H1 (cell line): ENCODE results near the gene MRPL28. TPM values are rescaled to one million over a fixed set of nuclear protein-coding genes. Genes with fewer than 3 reads are reported as not detected.

Experiments
- CTCF ChIA-PET: fragments of 300-600 bp; sonication (Branson Sonifier 250); formaldehyde crosslinking; loops from one replicate; lab custom pipeline; 2021; ENCODE audit not compliant: partially characterized antibody; lab: Charles Lee
- POLR2A ChIA-PET: fragments of 300-600 bp; sonication (Branson Sonifier 250); formaldehyde crosslinking; loops from one replicate; lab custom pipeline; 2021; ENCODE audit warnings: inconsistent platforms; ENCODE audit not compliant: partially characterized antibody; lab: Charles Lee
- DNase-seq, 2 experiments: peaks; one replicate each; pipeline versions ENCODE4 v3.0.0 to v3.0.0-alpha.2; 2010 to 2022; ENCODE audit warnings: low spot score in 2 of 2, low read depth in 1 of 2, mixed read lengths in 1 of 2
- FAIRE-seq: peaks from 2 replicates; lab custom pipeline; 2011; peaks lifted over from hg19 to GRCh38; lab: Jason Lieb, UNC
- H2AFZ ChIP-seq: 2 replicates; pipeline ENCODE4 v1.8.1; 2012; ENCODE audit warnings: low read length, inconsistent platforms
- H2AK5ac ChIP-seq: 2 replicates; pipeline ENCODE4 v1.6.1; 2013; ENCODE audit warnings: low read depth, low read length
- H2BK120ac ChIP-seq: replicated peaks from 2 replicates; pipeline ENCODE3; 2013; ENCODE audit warnings: low read depth, low read length, inconsistent platforms
- H2BK12ac ChIP-seq: 2 replicates; pipeline ENCODE4 v1.6.1; 2013; ENCODE audit warnings: low read depth, low read length
- H2BK15ac ChIP-seq: 2 replicates; pipeline ENCODE4 v1.6.1; 2013; ENCODE audit warnings: low read length
- H2BK20ac ChIP-seq: 2 replicates; pipeline ENCODE4 v1.6.1; 2013; ENCODE audit warnings: low read length
- H2BK5ac ChIP-seq: 2 replicates; pipeline ENCODE4 v1.6.1; 2013; ENCODE audit warnings: low read depth, low read length
- H3K14ac ChIP-seq: 2 replicates; pipeline ENCODE4 v1.6.1; 2013; ENCODE audit warnings: inconsistent platforms; ENCODE audit not compliant: insufficient read length
- H3K18ac ChIP-seq: 2 replicates; pipeline ENCODE4 v1.6.1; 2013; ENCODE audit warnings: low read length; ENCODE audit errors: extremely low read depth
- H3K23ac ChIP-seq: 2 replicates; pipeline ENCODE4 v1.6.1; 2013; ENCODE audit warnings: inconsistent platforms; ENCODE audit not compliant: insufficient read length
- H3K23me2 ChIP-seq: 2 replicates; pipeline ENCODE4 v1.6.1; 2013; ENCODE audit warnings: low read depth, low read length
- H3K27ac ChIP-seq: 2 replicates; pipeline ENCODE4 v1.6.1; 2011; ENCODE audit warnings: low read depth, low read length, inconsistent platforms
- H3K27me3 ChIP-seq, 4 experiments: replicated peaks in 1 of 4; 1 replicate in 1 of 4; 2 replicates in 3 of 4; pipeline versions ENCODE4 v1.6.1 to v1.8.1; 2011 to 2013; ENCODE audit warnings: low read length in 3 of 4, mild to moderate bottlenecking in 3 of 4, inconsistent platforms in 2 of 4, mixed read lengths in 2 of 4, moderate library complexity in 1 of 4; ENCODE audit not compliant: control insufficient read depth in 3 of 4, insufficient read depth in 3 of 4; ENCODE audit errors: extremely low read depth in 1 of 4
- H3K36me3 ChIP-seq, 4 experiments: 2 replicates each; pipeline versions ENCODE4 v1.6.1 to v1.8.1; 2011 to 2013; ENCODE audit warnings: mild to moderate bottlenecking in 4 of 4, low read length in 3 of 4, moderate library complexity in 2 of 4, control low read depth in 1 of 4, inconsistent platforms in 1 of 4; ENCODE audit not compliant: insufficient read depth in 4 of 4, control insufficient read depth in 2 of 4
- H3K4ac ChIP-seq: replicated peaks from 2 replicates; pipeline ENCODE3; 2013; ENCODE audit warnings: low read length, low read depth, mixed read lengths, inconsistent platforms; ENCODE audit not compliant: insufficient read length
- H3K4me1 ChIP-seq, 4 experiments: replicated peaks in 1 of 4; 1 replicate in 1 of 4; 2 replicates in 3 of 4; pipeline versions ENCODE4 v1.6.1 to v1.8.1; 2011 to 2013; ENCODE audit warnings: low read length in 3 of 4, inconsistent platforms in 2 of 4, mixed read lengths in 1 of 4; ENCODE audit not compliant: insufficient read depth in 4 of 4, control insufficient read depth in 3 of 4
- H3K4me2 ChIP-seq, 2 experiments: 2 replicates each; pipeline versions ENCODE4 v1.6.1 to v1.8.1; 2011 to 2013; ENCODE audit warnings: low read depth in 2 of 2, low read length in 2 of 2, control low read depth in 1 of 2, inconsistent platforms in 1 of 2, mild to moderate bottlenecking in 1 of 2; ENCODE audit not compliant: insufficient read depth in 1 of 2
- H3K4me3 ChIP-seq, 4 experiments: fragments of 200-600, 300-600 bp in 1 of 4; sonication (generic), shearing (Covaris generic), sonication (Bioruptor Twin) in 1 of 4; 2 replicates each; pipeline versions ENCODE4 v1.5.1 to v1.8.1; 2011 to 2016; ENCODE audit warnings: low read length in 4 of 4, low read depth in 3 of 4, control low read depth in 2 of 4, inconsistent platforms in 2 of 4, mild to moderate bottlenecking in 2 of 4, mixed read lengths in 1 of 4, moderate library complexity in 1 of 4; ENCODE audit not compliant: insufficient read depth in 2 of 4; ENCODE audit errors: extremely low read depth in 1 of 4
- H3K56ac ChIP-seq: replicated peaks from 2 replicates; pipeline ENCODE3; 2013; ENCODE audit warnings: low read depth, mild to moderate bottlenecking, mixed read lengths, low read length, inconsistent platforms; ENCODE audit not compliant: insufficient read length
- H3K79me1 ChIP-seq: 2 replicates; pipeline ENCODE4 v1.6.1; 2013; ENCODE audit warnings: low read depth, low read length, control low read depth
- H3K79me2 ChIP-seq, 2 experiments: 2 replicates each; pipeline versions ENCODE4 v1.6.1 to v1.8.1; 2012 to 2013; ENCODE audit warnings: low read length in 2 of 2, mild to moderate bottlenecking in 2 of 2, inconsistent platforms in 1 of 2; ENCODE audit not compliant: insufficient read depth in 2 of 2, control insufficient read depth in 1 of 2
- H3K9ac ChIP-seq, 4 experiments: replicated peaks in 1 of 4; 1 replicate in 1 of 4; 2 replicates in 3 of 4; pipeline versions ENCODE4 v1.6.1 to v1.8.1; 2011 to 2013; ENCODE audit warnings: low read depth in 3 of 4, low read length in 3 of 4, control low read depth in 2 of 4, mild to moderate bottlenecking in 2 of 4, moderate library complexity in 2 of 4, inconsistent platforms in 1 of 4; ENCODE audit errors: extremely low read depth in 1 of 4
- H3K9me3 ChIP-seq, 2 experiments: 2 replicates each; pipeline versions ENCODE4 v1.6.1 to v1.8.1; 2012 to 2013; ENCODE audit warnings: mild to moderate bottlenecking in 2 of 2, moderate library complexity in 2 of 2, control low read depth in 1 of 2, inconsistent platforms in 1 of 2, low read depth in 1 of 2, low read length in 1 of 2, mixed read lengths in 1 of 2; ENCODE audit not compliant: insufficient read depth in 2 of 2
- H4K20me1 ChIP-seq, 2 experiments: replicated peaks in 1 of 2; 2 replicates each; pipeline versions ENCODE3 to v1.8.1; 2011 to 2013; ENCODE audit warnings: inconsistent platforms in 2 of 2, low read length in 2 of 2, mild to moderate bottlenecking in 1 of 2; ENCODE audit not compliant: insufficient read depth in 2 of 2, control insufficient read depth in 1 of 2
- H4K5ac ChIP-seq: 2 replicates; pipeline ENCODE4 v1.6.1; 2013; ENCODE audit warnings: low read length, low read depth, mixed read lengths, inconsistent platforms; ENCODE audit not compliant: insufficient read length
- H4K8ac ChIP-seq: 2 replicates; pipeline ENCODE4 v1.8.0; 2013; ENCODE audit warnings: mild to moderate bottlenecking, moderate library complexity, low read length, inconsistent platforms; ENCODE audit not compliant: insufficient read depth; ENCODE audit errors: extremely low read depth
- H4K91ac ChIP-seq: replicated peaks from 2 replicates; pipeline ENCODE3; 2013; ENCODE audit warnings: low read length, mixed read lengths, inconsistent platforms; ENCODE audit not compliant: insufficient read length
- CTBP2 ChIP-seq: IDR thresholded peaks from 2 replicates; pipeline ENCODE4 v1.7.0; 2011; ENCODE audit warnings: borderline replicate concordance, mild to moderate bottlenecking, moderate library complexity, mixed read lengths, low read length; ENCODE audit not compliant: insufficient read depth, insufficient read length
- MAFK ChIP-seq: IDR thresholded peaks from 2 replicates; pipeline ENCODE4 v1.6.1; 2012; ENCODE audit warnings: low read depth, mild to moderate bottlenecking, improper control_type of control experiment, low read length
- NANOG ChIP-seq: IDR thresholded peaks from 2 replicates; pipeline ENCODE4 v1.6.1; 2011; ENCODE audit warnings: low read length, low read depth, mild to moderate bottlenecking, inconsistent platforms; ENCODE audit not compliant: insufficient read depth, poor library complexity, severe bottlenecking
- SAP30 ChIP-seq: fragments of 300-600 bp; sonication (generic); IDR thresholded peaks from 2 replicates; pipeline ENCODE4 v1.7.1; 2012; ENCODE audit warnings: low read length, moderate library complexity, mild to moderate bottlenecking, inconsistent platforms; ENCODE audit not compliant: insufficient read depth, insufficient replicate concordance
- SIRT6 ChIP-seq: IDR thresholded peaks from one replicate; pipeline ENCODE4 v1.7.1; 2012; ENCODE audit warnings: low read length, inconsistent platforms
- SP2 ChIP-seq: IDR thresholded peaks from 2 replicates; pipeline ENCODE4 v1.6.1; 2012; ENCODE audit warnings: mild to moderate bottlenecking, low read length, inconsistent platforms
- SRF ChIP-seq: IDR thresholded peaks from 2 replicates; pipeline ENCODE4 v1.6.1; 2011; ENCODE audit warnings: mild to moderate bottlenecking, low read depth, low read length, moderate library complexity
- TBP ChIP-seq: IDR thresholded peaks from 2 replicates; pipeline ENCODE4 v1.6.1; 2011; ENCODE audit warnings: low read depth, low read length, improper control_type of control experiment
- WGBS, 2 experiments: shearing (Covaris generic) in 1 of 2; methylation state at CpG; one replicate each; pipeline versions ENCODE4 v1.1.6 to v1.1.7; 2013 to 2015; ENCODE audit warnings: low lambda C conversion rate in 2 of 2, mixed read lengths in 2 of 2, inconsistent platforms in 1 of 2, low coverage in 1 of 2, missing lambda C conversion rate in 1 of 2; ENCODE audit not compliant: insufficient replicate concordance in 2 of 2, insufficient coverage in 1 of 2, insufficient read length in 1 of 2; ENCODE audit errors: extremely low coverage in 1 of 2, missing lambda C conversion rate in 1 of 2; 5-methylcytosine and 5-hydroxymethylcytosine counted together
- polyA plus RNA-seq, 7 experiments: library from polyadenylated mRNA; depleted of rRNA in 3 of 7; stranded (reverse) in 5 of 7; unstranded in 2 of 7; fragments of >200 nt in 5 of 7; fragments of 200-250 nt in 2 of 7; gene quantifications; 1 replicate in 5 of 7; 2 replicates in 1 of 7; 4 replicates in 1 of 7; pipeline versions ENCODE4 v1.2.1 to v1.2.3, GENCODE V29; 2011 to 2013; ENCODE audit warnings: missing spikeins in 2 of 7, mixed read lengths in 2 of 7
- total RNA-seq: library from RNA; stranded (reverse); fragmentation: NEBNext Ultra II Directional; extraction: Animal tissue kit (Norgen Biotek cat#: 25700); gene quantifications from 2 replicates; pipeline ENCODE4 v1.2.1, GENCODE V29; 2021
- TF ChIP-seq, protein P1 (sequence below): IDR thresholded peaks from 2 replicates; pipeline ENCODE4 v1.6.1; 2011; ENCODE audit warnings: low read length, improper control_type of control experiment
- TF ChIP-seq, protein P2 (sequence below): IDR thresholded peaks from 2 replicates; pipeline ENCODE4 v1.6.1; 2012; ENCODE audit warnings: inconsistent platforms

The MRPL28 gene
- total and polyA plus RNA-seq, 2 of the 8 experiments (the other 6 are each of a cell fraction or from before 2014, with no cell fraction given): 88.9 to 188 TPM

DNA sequence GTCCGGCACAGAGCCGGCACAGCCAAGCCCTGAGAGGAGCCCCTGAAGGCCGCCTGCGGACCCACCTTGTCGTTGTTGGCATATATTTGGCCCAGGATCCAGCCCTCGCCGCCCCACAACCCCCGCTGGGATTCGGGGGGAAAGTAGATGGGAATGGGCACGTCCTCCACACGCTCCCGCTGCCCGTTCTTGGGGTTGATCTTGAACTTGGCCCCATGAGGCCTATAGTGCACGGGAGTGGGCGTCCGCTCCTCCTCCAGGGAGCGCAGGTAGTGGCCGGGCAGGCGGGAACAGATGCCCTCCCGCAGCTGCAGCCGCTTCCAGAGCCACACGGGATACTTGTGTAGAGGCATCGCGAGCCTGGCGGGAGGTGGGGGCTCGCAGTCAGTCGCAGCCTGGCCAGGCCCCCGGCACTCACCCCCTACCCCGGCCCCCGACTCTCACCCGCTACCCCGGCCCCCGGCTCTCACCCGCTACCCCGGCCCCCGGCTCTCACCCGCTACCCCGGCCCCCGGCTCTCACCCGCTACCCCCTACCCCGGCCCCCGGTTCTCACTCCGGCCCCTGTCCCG, 387 bp downstream of the MRPL28 start:
- H2BK12ac ChIP-seq: no peak overlapping the region
- no peak overlapping the region for H2AK5ac ChIP-seq
- H3K36me3 ChIP-seq: peaks cover 20 to 49% (median 41%) of the 10 kb centered on the region in 4 experiments
- H3K56ac ChIP-seq: peak overlapping the region; percentile 46
- H4K20me1 ChIP-seq: peaks cover 8 to 29% of the 10 kb centered on the region in 2 experiments
- H3K4me3 ChIP-seq: peak overlapping the region; percentile 23 to 60 (median 49); a peak in 7 of 8 replicates
- no peak overlapping the region; the same call in 1 of the 2 replicates for H4K8ac ChIP-seq
- H3K4me2 ChIP-seq: peak overlapping the region; percentile 70 to 76
- H3K9me3 ChIP-seq: no peaks in the 10 kb centered on the region
- no peak overlapping the region for H3K18ac ChIP-seq
- no peaks in the 10 kb centered on the region; a peak in 1 of 4 replicates for H3K79me2 ChIP-seq
- H3K23me2 ChIP-seq: no peaks in the 10 kb centered on the region; the same call in 1 of the 2 replicates
- H2BK20ac ChIP-seq: no peak overlapping the region
- peak in 1 of 2 experiments; percentile 69 for DNase-seq
- no peak overlapping the region for H3K27ac ChIP-seq
- H3K23ac ChIP-seq: no peak overlapping the region
- whole genome bisulfite sequencing, 2 experiments: 30% methylated on average over 18 of the region's 44 CpGs; no CpG with 5 or more reads in 1 of the 2 experiments
- peak overlapping the region; percentile 32 for H3K4ac ChIP-seq
- POLR2A ChIA-PET: interaction anchor here (0.7 to 2.5 kb wide), 11 partner anchors 8 to 346 kb away, joined by 3 to 11 read pairs (median 5); partner anchors contain the start of gene FAM234A
- H2BK15ac ChIP-seq: no peak overlapping the region
- peak overlapping the region; percentile 54 for H4K91ac ChIP-seq
- CTCF ChIA-PET: interaction anchor here (0.9 to 1.8 kb wide), 5 partner anchors 20 to 52 kb away, joined by 3 to 5 read pairs (median 3); no protein-coding TSS in a partner anchor
- peak overlapping the region; percentile 15 for H4K5ac ChIP-seq
- H3K79me1 ChIP-seq: no peaks in the 10 kb centered on the region; the same call in 1 of the 2 replicates
- H2BK120ac ChIP-seq: no peak overlapping the region
- H2AFZ ChIP-seq: no peak overlapping the region
- H2BK5ac ChIP-seq: peak overlapping the region; percentile 63; the same call in 1 of the 2 replicates
- peaks cover 0 to 10% (median 8%) of the 10 kb centered on the region in 4 experiments; a peak in 5 of 7 replicates for H3K4me1 ChIP-seq
- peak overlapping the region in 1 of 4 experiments; percentile 13; a peak in 2 of 7 replicates for H3K9ac ChIP-seq
- no peak for FAIRE-seq
- no peak overlapping the region for H3K14ac ChIP-seq
- H3K27me3 ChIP-seq: no peaks in the 10 kb centered on the region
- TF ChIP-seq SP2: no peak
- TF ChIP-seq CTBP2: no peak
- TF ChIP-seq MAFK: no peak
- TF ChIP-seq, protein P1, sequence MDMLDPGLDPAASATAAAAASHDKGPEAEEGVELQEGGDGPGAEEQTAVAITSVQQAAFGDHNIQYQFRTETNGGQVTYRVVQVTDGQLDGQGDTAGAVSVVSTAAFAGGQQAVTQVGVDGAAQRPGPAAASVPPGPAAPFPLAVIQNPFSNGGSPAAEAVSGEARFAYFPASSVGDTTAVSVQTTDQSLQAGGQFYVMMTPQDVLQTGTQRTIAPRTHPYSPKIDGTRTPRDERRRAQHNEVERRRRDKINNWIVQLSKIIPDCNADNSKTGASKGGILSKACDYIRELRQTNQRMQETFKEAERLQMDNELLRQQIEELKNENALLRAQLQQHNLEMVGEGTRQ: no peak
- no peak for TF ChIP-seq NANOG
- no peak for TF ChIP-seq SAP30
- no peak for TF ChIP-seq SRF
- TF ChIP-seq TBP: 0 out of 2 replicates have a peak, but pooled peaks have one; percentile 11
- TF ChIP-seq, protein P2, sequence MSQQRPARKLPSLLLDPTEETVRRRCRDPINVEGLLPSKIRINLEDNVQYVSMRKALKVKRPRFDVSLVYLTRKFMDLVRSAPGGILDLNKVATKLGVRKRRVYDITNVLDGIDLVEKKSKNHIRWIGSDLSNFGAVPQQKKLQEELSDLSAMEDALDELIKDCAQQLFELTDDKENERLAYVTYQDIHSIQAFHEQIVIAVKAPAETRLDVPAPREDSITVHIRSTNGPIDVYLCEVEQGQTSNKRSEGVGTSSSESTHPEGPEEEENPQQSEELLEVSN: 0 out of 2 replicates have a peak, but pooled peaks have one; percentile 25
- no peak for TF ChIP-seq SIRT6
